Smooth muscle cell (in vitro differentiated cells): ENCODE data around the gene LNX1. TPM values are rescaled to one million over a fixed set of nuclear protein-coding genes. Genes with fewer than 3 reads are reported as not detected.

Experiments
- DNase-seq: peaks from one replicate; lab custom pipeline; 2025; ENCODE audit not compliant: unreplicated experiment; lab: John Stamatoyannopoulos, UW
- H2AFZ ChIP-seq: fragments of 200-600 bp; sonication (generic); 2 replicates; pipeline ENCODE4 v1.6.0; 2016; ENCODE audit warnings: antibody characterized with exemption, low read depth, mild to moderate bottlenecking
- H3F3A ChIP-seq: fragments of 200-600 bp; sonication (generic); 2 replicates; pipeline ENCODE4 v1.6.0; 2017; ENCODE audit warnings: antibody characterized with exemption, low read depth
- H3K27ac ChIP-seq: fragments of 200-600 bp; sonication (generic); 2 replicates; pipeline ENCODE4 v1.5.1; 2016; ENCODE audit warnings: low read depth, mild to moderate bottlenecking
- H3K27me3 ChIP-seq: fragments of 200-600 bp; sonication (generic); 2 replicates; pipeline ENCODE4 v1.6.1; 2016; ENCODE audit warnings: low read depth, mild to moderate bottlenecking
- H3K36me3 ChIP-seq: fragments of 200-600 bp; sonication (generic); 2 replicates; pipeline ENCODE4 v1.5.1; 2016; ENCODE audit warnings: low read depth
- H3K4me1 ChIP-seq: fragments of 200-600 bp; sonication (generic); 2 replicates; pipeline ENCODE4 v1.5.1; 2016; ENCODE audit warnings: low read depth
- H3K4me2 ChIP-seq: fragments of 200-600 bp; sonication (generic); 2 replicates; pipeline ENCODE4 v1.6.0; 2016; ENCODE audit warnings: mild to moderate bottlenecking
- H3K4me3 ChIP-seq: fragments of 200-600 bp; sonication (generic); 2 replicates; pipeline ENCODE4 v1.5.1; 2016; ENCODE audit warnings: mild to moderate bottlenecking
- H3K79me2 ChIP-seq: fragments of 200-600 bp; sonication (generic); 2 replicates; pipeline ENCODE4 v1.6.0; 2016; ENCODE audit warnings: low read depth, mild to moderate bottlenecking
- H3K9ac ChIP-seq: fragments of 200-600 bp; sonication (generic); 2 replicates; pipeline ENCODE4 v1.6.0; 2016; ENCODE audit warnings: low read depth
- H3K9me3 ChIP-seq: fragments of 200-600 bp; sonication (generic); replicated peaks from 2 replicates; pipeline ENCODE4 v1.5.1; 2016; ENCODE audit warnings: low read depth
- H4K20me1 ChIP-seq: fragments of 200-600 bp; sonication (generic); 2 replicates; pipeline ENCODE4 v1.6.0; 2016; ENCODE audit warnings: low read depth
- WGBS: methylation state at CpG from one replicate; pipeline ENCODE4 v1.1.7; 2016; ENCODE audit warnings: low lambda C conversion rate; 5-methylcytosine and 5-hydroxymethylcytosine counted together
- polyA plus RNA-seq: library from polyadenylated mRNA; unstranded; fragments of >200 nt; fragmentation: Nextera tagmentation; extraction: Ambion mirVana; gene quantifications from 2 replicates; pipeline ENCODE4 v1.2.1, GENCODE V29; 2016
- total RNA-seq: library from RNA; depleted of rRNA; stranded (reverse); fragments of >200 nt; gene quantifications from 2 replicates; pipeline ENCODE4 v1.2.3, GENCODE V29; 2014
- TF ChIP-seq, protein P1 (sequence below): fragments of 200-600 bp; sonication (generic); IDR thresholded peaks from 2 replicates; pipeline ENCODE4 v1.5.1; 2017; ENCODE audit warnings: borderline replicate concordance, mild to moderate bottlenecking, antibody characterized with exemption; ENCODE audit not compliant: insufficient read depth, poor library complexity, severe bottlenecking

The LNX1 gene
- total and polyA plus RNA-seq, 2 experiments from 2014 or later = 2.3 to 4.3 TPM

DNA sequence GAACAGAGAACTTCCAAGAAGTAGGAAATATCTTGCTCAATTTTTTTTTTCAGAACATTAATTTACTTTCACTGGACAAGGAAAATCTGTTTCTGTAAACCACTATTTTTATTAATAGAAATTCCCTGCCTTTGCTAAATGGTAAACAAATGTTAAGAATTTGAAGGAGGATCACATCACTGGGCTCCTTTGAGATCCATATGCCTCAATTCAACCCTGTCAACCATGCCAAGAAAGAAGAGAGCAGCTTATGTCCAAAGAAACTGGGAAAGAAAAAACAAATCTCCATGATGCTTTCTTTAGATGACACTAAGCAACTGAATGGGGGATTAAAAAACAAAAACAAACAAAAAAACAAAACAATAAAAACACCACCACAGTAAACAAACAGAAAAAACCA is 47.7 kb downstream of the LNX1 start:
- TF ChIP-seq, protein P1, sequence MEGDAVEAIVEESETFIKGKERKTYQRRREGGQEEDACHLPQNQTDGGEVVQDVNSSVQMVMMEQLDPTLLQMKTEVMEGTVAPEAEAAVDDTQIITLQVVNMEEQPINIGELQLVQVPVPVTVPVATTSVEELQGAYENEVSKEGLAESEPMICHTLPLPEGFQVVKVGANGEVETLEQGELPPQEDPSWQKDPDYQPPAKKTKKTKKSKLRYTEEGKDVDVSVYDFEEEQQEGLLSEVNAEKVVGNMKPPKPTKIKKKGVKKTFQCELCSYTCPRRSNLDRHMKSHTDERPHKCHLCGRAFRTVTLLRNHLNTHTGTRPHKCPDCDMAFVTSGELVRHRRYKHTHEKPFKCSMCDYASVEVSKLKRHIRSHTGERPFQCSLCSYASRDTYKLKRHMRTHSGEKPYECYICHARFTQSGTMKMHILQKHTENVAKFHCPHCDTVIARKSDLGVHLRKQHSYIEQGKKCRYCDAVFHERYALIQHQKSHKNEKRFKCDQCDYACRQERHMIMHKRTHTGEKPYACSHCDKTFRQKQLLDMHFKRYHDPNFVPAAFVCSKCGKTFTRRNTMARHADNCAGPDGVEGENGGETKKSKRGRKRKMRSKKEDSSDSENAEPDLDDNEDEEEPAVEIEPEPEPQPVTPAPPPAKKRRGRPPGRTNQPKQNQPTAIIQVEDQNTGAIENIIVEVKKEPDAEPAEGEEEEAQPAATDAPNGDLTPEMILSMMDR = no peak
- no peak for DNase-seq
- H3K27me3 ChIP-seq = no peaks in the 10 kb centered on the region
- H3F3A ChIP-seq = peaks cover 7% of the 10 kb centered on the region
- H3K79me2 ChIP-seq = no peaks in the 10 kb centered on the region
- H3K4me2 ChIP-seq = no peak overlapping the region
- no peaks in the 10 kb centered on the region for H4K20me1 ChIP-seq
- no peak overlapping the region for H2AFZ ChIP-seq
- no peak overlapping the region for H3K27ac ChIP-seq
- peaks cover 9% of the 10 kb centered on the region for H3K4me1 ChIP-seq
- H3K9ac ChIP-seq = no peak overlapping the region
- no peak overlapping the region for H3K4me3 ChIP-seq
- H3K9me3 ChIP-seq = no peaks in the 10 kb centered on the region
- no peaks in the 10 kb centered on the region for H3K36me3 ChIP-seq

DNA sequence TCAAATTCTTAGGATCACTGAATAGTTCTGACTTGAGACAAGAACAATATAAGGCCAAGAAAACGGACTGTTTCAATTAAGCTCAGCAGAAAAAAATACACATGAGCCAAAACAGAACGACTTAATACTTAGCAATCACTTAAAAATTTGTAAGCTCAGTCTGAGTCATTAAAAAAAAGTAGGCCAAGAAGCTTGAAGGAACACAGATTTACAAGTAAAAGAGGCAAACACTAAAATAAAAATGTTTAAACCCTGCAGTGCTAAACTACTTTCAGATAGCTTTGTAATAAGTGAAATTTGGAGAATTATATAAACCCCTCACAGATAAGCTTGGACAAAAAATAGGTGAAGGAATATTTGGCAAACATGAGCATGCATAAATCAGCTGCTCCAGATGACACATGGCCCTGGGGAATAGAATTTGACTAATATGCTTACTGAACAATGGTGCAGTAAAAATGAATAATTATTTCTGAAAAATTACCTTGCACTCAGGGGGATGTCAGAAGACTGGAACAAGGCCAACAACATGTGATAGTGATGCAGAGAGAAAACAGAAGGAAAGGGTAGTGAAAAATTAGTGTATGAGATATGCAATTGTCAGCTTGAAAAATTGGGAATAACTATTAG is 49.6 kb downstream of the LNX1 start:
- no peak overlapping the region for H2AFZ ChIP-seq
- H3K9me3 ChIP-seq = no peaks in the 10 kb centered on the region
- no peak for DNase-seq
- H3K36me3 ChIP-seq = no peaks in the 10 kb centered on the region
- TF ChIP-seq, protein P1 = no peak
- H3K27ac ChIP-seq = peak overlapping the region; percentile 96
- H4K20me1 ChIP-seq = no peaks in the 10 kb centered on the region
- H3K4me2 ChIP-seq = peak overlapping the region; percentile 68
- H3K4me3 ChIP-seq = no peak overlapping the region
- no peaks in the 10 kb centered on the region for H3K79me2 ChIP-seq
- H3K9ac ChIP-seq = peak overlapping the region; percentile 72
- H3K4me1 ChIP-seq = peaks cover 9% of the 10 kb centered on the region
- 3% methylated on average over 2 of the region's 2 CpGs for WGBS
- peaks cover 7% of the 10 kb centered on the region for H3F3A ChIP-seq
- no peaks in the 10 kb centered on the region for H3K27me3 ChIP-seq

DNA sequence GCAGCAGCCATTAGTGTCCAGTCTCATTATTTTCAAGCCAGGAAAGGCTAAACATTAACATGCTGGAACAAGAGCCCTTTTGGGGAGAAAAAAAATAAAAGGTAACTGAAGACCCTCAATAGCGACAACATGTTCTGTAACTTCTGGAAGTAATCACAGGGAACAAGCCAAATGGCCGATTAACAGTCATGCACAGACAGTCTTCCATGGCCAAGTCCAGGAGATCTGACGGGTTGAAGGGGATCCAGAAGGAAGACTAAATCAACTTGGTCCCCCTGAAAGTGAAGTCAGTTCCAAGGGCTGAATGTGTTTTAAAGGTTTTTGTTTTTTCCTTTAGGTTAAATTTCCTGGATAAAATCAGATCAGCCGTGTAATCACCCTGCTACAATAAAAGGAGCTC is 52.5 kb downstream of the LNX1 start:
- H3K79me2 ChIP-seq = no peaks in the 10 kb centered on the region
- no peaks in the 10 kb centered on the region for H3K27me3 ChIP-seq
- peaks cover 7% of the 10 kb centered on the region for H3F3A ChIP-seq
- H3K4me3 ChIP-seq = no peak overlapping the region
- no peak overlapping the region for H3K4me2 ChIP-seq
- no peaks in the 10 kb centered on the region for H4K20me1 ChIP-seq
- TF ChIP-seq, protein P1 = no peak
- no peak for DNase-seq
- no peak overlapping the region for H3K27ac ChIP-seq
- no peak overlapping the region for H2AFZ ChIP-seq
- no peaks in the 10 kb centered on the region for H3K9me3 ChIP-seq
- no peaks in the 10 kb centered on the region for H3K36me3 ChIP-seq
- 90% methylated on average over 4 of the region's 4 CpGs for WGBS
- H3K9ac ChIP-seq = no peak overlapping the region
- peaks cover 9% of the 10 kb centered on the region for H3K4me1 ChIP-seq

DNA sequence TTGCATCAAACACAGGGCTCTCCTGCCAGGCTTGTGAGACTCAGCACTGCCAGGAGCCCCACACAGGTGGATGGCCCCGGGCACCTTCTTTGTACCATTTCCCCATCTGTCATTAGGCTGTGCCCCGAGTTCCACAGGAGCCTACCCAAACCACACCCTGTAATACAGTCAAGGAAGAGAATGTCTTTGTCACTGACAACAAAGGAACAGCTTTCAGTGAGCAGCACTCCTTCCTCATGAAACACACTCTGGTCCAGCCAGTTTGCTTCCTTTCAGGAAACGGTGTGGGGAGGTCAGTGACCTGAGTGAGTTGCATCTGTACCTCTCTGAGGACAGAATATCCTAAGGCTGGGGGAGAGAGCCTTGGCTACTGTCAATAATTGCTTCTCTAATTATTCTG is 53.7 kb downstream of the LNX1 start:
- H3K36me3 ChIP-seq = no peaks in the 10 kb centered on the region
- no peak overlapping the region for H3K9ac ChIP-seq
- TF ChIP-seq, protein P1 = no peak
- peaks cover 7% of the 10 kb centered on the region for H3F3A ChIP-seq
- DNase-seq = no peak
- no peaks in the 10 kb centered on the region for H4K20me1 ChIP-seq
- H3K79me2 ChIP-seq = no peaks in the 10 kb centered on the region
- no peak overlapping the region for H3K27ac ChIP-seq
- no peak overlapping the region for H2AFZ ChIP-seq
- no peaks in the 10 kb centered on the region for H3K27me3 ChIP-seq
- no peak overlapping the region for H3K4me2 ChIP-seq
- no peak overlapping the region for H3K4me3 ChIP-seq
- peaks cover 9% of the 10 kb centered on the region for H3K4me1 ChIP-seq
- H3K9me3 ChIP-seq = no peaks in the 10 kb centered on the region
- 73% methylated on average over 3 of the region's 3 CpGs for WGBS
